ENCODE data around the gene KLHL3.
"Not testable (repeated sequence)": the region's sequence is repeated elsewhere in the genome, so short reads cannot be mapped to it uniquely, and the experiment has no call there.

The KLHL3 gene, protein sequence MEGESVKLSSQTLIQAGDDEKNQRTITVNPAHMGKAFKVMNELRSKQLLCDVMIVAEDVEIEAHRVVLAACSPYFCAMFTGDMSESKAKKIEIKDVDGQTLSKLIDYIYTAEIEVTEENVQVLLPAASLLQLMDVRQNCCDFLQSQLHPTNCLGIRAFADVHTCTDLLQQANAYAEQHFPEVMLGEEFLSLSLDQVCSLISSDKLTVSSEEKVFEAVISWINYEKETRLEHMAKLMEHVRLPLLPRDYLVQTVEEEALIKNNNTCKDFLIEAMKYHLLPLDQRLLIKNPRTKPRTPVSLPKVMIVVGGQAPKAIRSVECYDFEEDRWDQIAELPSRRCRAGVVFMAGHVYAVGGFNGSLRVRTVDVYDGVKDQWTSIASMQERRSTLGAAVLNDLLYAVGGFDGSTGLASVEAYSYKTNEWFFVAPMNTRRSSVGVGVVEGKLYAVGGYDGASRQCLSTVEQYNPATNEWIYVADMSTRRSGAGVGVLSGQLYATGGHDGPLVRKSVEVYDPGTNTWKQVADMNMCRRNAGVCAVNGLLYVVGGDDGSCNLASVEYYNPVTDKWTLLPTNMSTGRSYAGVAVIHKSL

DNA sequence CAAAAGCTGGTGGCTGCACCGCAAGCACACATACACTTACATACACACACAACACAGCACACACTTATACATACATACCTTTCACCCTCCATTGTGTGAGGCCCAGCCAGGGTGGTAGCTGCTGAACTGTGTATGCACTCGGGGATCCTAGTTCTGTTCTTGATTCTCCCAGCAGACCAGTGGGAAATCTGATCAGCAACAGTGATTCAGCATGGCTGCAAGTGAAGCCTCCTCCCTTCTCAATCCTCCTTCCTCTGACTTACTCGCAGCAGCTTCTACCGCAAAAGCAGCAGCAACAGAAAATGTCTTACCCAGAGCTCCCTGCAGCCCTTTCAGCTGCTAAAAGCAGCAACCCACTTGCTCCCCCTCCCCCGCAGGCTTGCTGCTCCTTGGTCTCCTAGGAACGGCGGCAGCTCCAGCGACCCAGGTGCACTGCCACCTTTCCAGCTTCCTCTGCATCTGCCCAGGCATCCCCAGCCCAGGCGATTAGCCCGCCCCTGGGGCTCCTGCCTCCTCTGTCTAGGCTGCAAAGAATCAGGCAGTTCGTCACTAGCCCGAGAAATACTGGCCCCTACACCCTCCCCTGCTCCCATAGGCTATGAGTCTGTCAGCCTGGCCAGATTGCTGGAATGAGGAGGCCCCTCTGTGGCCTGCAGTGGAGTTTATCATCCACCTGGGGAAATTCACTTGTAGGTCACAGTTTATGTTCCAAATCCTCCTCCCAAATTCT lies at the start of gene KLHL3:
Gene KLHL3, minus strand, starts transcription at position 535 of the 730 bp plus-strand sequence. Its CDS starts 443 bp downstream, at position 92.
- peak; percentile 32 for DNase-seq

DNA sequence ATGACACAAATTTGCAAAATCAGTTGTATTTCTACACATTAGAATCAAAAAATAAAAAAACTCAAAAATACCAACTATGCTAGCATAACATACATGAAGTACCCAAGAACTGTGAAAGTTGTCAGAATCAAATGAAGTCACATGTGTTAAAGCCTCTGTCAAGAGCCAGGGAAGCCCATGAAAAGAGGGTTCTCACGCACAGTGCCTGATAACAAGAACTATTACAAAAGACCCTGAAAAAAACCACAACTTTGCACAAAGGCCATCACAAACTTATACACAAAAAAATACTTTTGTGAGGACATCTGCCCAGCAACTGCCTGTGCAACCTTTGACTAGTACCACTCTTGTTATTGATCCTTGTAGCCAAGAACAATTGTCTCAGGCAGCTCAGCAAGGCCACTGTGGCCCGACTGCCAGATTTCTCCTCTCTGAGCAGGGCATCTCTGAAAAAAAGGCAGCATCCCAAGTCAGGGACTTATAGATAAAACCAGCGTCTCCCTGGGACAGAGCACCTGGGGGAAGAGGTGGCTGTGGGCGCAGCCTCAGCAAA lies 47.2 kb upstream of the KLHL3 start:
- DNase-seq = no peak

DNA sequence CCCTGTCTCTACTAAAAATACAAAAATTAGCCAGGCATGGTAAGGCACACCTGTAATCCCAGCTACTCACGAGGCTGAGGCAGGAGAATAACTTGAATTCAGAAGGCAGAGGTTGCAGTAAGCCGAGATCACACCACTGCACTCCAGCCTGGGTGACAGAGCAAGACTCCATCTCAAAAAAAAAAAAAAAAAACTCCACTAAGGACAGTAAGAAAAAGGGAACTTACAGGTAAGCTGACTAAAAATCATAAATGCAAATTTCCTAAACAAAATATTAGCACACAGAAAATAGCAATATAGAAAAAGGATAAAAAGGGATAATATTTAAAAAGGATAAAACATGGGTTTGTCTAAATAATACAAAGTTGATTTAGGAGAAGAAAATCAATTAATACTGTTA lies 46.2 kb upstream of the KLHL3 start:
- DNase-seq = no peak

DNA sequence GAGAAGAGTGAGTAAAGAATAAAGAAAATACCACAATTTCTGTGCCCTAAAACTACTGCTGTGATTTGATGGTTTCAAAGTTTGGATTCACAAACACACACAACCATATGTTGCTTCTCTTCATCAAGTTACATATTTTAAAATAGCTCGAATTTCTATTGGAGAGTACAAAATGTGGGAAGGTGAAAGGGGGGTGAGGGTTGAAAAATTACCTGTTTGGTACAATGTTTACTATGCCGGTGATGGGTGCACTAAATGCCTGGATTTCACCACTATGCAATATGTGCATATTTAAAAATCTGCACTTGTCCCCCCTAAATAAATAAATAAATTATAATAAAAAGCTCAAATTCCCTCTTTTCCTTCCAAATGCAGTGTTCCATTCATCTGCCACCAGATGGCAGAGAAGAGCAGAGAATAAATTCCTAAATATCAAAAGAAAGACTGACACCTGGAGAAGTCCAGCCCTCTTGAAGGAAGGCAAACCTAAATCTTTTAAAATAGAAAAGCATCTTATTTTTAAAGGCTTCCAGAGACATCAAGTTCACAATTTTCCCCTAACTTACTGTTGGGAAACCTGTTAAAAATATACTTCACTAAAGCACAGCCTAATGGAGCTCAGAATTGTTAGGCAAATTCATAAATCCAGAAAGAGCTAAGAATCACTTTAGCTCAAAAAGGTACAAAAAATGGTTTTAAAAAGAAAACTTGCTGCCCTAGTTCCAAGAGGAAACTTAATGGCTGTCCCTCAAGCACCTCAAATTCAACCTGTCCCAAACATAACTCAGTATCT lies 43.1 kb upstream of the KLHL3 start:
- DNase-seq = no peak

DNA sequence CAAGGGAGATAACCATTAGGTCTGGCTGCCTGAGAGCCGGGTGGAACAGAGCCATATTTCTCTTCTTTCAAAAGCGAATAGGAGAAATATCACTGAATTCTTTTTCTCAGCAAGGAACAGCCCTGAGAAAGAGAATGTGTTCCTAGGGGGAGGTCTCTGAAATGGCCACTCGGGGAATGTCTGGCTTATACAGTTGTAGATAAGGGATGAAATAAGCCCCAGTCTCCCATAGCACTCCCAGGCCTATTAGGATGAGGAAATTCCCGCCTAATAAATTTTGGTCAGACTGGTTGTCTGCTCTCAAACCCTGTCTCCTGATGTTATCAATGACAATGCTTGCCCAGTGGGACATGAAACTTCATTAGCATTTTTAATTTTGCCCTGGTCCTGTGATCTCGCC lies 32.0 kb upstream of the KLHL3 start:
- DNase-seq = not testable (repeated sequence)

DNA sequence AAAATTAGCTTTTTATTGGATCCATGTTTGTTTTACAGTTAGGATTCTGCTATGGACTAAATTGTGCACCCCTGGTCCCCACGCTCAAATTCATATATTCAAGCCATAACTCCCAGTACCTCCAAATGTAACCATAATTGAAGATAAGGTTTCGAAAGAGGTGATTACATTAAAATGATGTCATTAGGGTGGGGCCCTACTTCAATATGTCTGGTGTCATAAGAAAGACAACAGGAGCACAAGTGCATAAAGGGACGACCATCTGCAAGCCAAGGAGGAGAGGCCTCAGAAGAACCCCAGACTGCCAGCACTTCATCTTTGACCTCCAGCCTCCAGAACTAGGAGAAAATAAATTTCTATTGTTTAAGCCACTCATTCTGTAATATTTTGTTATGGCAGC lies 25.7 kb upstream of the KLHL3 start:
- no peak for DNase-seq

DNA sequence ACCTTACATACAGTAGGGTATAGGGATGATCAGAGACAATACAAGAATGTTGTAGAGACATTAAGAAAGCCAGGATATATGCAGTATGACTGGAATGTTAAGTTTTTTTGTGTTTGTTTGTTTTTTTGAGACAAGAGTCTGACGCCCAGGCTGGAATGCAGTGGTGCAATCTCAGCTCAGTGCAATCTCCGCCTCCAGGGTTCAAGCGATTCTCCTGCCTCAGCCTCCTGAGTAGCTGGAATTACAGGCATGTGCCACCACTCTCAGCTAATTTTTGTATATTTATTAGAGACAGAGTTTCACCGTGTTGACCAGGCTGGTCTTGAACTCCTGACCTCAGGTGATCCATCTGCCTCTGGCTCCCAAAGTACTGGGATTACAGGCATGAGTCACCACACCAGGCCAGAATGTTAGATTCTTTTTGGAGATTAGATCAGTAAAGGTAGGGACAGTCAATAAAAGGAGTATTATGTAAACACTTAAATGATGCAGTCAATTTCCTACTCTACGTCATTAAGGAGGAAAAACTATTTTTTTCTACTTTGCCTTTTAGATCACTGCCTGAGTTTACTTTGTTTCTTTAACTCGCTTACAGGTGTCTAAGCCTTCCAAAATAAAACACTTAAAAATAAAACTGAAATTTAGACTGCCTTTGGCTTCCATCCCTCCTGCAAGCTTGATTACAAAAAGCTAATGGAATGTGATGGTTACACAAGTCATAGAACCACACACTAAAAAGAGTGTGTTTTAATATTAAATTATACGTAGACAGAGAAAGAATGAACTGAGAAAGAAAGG lies 25.0 kb upstream of the KLHL3 start:
- DNase-seq = no peak

DNA sequence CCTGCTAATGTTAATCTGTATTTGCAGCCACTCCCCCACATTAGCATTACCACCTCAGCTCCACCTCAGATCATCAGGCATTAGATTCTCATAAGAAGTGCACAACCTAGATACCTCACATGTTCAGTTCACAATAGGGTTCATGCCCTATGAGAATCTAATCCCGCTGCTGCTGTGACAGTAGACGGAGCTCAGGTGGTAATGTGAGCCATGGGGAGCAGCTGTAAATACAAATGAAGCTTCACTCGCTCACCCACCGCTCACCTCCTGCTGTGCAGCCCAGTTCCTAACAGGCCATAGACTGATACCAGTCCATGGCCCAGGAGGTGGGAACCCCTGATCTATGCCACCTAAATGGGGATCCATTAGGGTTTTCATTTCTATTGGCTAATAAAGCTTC lies 24.4 kb upstream of the KLHL3 start:
- DNase-seq = no peak

DNA sequence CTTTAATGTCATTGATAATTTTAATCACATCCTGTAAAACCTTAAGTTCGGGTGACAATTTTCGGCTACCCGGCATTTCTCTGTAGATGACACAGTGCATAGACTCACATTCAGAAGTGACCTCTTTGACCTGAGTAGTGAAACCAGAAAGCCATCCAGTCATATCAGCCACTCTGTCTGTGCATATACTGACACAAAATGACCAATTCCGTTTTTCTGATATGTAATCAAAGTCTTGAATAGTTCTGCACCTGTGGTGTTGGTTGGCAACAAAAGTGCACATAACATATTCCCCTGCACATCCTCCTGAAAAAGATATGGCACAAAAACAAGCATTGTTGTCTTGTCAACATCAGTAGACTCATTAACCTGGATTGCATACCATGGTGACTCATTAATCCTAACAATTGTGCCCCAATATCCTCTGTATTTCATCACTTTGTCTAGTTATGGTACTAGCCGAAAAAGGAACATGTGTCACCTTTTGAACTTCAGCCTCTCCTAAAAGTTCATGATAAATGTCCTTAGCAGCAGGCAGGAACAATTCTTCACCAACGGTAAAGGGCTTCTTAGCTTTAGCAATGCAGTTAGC lies 22.9 kb upstream of the KLHL3 start:
- DNase-seq = no peak

DNA sequence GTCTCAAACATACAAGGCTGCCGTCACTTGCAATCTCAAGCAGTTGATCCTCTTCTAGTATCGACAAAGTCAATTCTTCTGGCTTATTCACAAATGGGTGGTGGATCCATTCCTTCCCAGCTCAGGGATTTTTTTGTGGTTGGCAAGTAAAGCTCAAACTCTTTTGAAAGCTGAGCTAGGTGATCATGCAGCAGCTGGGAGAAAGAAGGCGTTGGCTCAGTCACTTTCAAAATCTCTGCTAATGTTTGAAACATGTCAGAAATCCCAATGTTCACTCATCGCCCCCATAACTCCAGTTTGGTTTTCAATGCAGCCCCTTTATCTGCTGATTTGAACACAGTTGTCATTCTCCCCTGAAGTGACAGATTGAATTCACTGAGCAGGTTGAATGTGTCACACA lies 22.2 kb upstream of the KLHL3 start:
- no peak for DNase-seq

DNA sequence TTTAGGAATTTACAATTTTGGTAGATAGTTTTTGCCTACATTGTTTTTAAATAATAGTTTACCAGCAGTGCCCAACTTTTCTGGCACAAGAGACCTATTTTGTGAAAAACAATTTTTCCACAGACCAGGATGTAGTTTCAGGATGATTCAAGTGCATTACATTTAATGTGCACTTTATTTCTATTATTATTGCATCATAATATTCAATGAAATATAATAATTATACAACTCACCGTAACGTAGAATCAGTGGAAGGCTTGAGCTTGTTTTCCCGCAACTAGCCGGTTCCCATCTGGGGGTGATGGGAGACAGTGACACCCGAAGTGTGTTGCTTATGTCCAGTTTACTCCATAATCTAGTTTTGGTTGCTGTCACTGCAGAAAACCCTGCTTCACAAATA lies 21.7 kb upstream of the KLHL3 start:
- DNase-seq = no peak

DNA sequence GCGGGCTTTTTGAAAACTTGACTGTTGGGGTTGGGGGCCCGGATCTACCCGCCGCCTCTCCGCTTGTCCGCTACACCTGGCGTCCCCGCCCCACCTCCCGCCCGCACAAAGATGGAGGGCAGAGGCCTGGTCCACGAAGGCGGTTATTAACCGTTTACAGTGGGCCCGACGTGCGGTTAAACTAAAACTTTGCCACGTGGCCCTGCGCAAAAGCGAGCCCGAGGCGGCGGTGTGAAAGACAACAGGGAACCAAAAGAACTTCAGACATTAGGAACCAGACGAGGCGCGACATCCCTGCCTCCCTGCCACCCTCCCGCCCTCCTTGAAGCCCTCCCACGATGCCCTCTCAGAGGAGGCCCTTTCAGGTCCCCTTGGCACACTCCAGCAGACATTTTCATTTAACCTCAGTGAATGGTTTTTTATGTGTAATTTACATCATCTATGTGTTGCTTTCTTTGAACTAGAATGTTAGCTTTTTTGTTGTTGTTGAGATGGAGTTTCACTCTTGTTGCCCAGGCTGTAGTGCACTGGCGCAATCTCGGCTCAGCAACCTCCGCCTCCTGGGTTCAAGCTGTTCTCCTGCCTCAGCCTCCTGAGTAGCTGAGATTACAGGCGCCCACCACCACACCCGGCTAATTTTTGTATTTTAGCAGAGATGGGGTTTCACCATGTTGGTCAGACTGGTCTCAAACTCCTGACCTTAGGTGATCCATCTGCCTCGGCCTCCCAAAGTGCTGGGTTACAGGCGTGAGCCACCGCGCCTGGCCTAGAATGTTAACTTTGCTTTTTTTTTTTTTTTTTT lies 19.3 kb upstream of the KLHL3 start:
- DNase-seq = no peak

DNA sequence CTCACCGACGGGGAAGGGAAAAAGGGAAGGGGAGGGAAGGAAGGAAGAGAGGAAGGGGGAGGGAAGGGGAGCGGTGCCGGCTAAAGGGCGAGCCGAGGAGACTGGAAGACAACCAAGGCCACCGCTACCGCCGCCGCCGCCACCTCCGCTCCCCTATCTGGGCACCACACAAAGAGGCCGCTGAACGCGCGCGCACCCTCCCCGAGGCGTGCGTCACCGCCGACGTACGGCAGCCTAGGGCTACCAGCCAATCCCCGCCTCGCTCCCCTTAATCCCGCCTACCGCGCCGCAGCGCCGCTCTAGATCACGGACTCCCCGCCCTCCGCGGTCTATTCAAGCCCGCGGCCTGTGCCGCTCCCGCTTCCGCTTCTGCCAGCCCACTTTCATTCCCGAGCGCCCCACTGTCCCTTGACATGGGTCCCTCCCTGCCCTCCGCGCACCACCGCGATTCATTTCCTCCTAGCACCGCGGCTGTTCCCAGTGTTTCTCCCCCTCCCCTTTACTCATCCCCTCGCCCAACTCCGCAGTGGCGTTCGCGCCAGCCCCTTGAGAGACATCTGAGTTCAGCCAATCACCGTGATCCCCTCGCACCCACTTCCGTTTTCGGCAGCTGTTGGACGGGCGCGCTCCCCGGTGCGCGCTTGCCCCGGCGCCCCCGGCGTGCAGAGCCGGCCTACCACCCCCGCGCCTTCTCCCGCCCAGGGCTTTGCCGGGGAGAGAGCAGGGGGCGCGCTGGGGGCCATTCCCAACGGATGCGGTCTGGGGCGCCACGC lies 18.5 kb upstream of the KLHL3 start, which contains the start of gene HNRNPA0:
Gene HNRNPA0, minus strand, starts transcription at position 176 of the 773 bp plus-strand sequence. CDS start 297 bp downstream, outside the sequence.
- DNase-seq = peak; percentile 96

DNA sequence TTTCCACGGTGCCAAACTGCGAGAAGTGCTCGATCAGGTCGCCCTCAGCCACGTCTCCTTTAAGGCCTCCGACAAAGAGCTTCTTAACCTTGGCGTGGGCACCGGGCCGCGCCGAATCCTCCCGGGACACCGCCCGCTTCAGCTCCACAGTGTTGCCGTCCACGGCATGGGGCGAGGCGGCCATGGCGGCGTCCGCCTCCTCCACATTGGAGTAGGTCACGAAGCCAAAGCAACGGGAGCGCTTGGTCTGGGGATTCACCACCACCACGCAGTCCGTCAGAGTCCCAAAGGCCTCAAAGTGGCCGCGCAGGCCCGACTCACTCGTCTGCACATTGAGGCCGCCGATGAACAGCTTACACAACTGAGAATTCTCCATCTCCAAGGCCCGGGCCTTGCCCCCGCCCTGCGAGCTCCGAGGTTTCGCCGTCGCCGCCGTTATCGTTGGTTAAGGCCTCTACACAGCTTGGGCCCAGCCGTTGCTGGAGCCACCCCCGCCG lies 17.9 kb upstream of the KLHL3 start:
- no peak for DNase-seq

DNA sequence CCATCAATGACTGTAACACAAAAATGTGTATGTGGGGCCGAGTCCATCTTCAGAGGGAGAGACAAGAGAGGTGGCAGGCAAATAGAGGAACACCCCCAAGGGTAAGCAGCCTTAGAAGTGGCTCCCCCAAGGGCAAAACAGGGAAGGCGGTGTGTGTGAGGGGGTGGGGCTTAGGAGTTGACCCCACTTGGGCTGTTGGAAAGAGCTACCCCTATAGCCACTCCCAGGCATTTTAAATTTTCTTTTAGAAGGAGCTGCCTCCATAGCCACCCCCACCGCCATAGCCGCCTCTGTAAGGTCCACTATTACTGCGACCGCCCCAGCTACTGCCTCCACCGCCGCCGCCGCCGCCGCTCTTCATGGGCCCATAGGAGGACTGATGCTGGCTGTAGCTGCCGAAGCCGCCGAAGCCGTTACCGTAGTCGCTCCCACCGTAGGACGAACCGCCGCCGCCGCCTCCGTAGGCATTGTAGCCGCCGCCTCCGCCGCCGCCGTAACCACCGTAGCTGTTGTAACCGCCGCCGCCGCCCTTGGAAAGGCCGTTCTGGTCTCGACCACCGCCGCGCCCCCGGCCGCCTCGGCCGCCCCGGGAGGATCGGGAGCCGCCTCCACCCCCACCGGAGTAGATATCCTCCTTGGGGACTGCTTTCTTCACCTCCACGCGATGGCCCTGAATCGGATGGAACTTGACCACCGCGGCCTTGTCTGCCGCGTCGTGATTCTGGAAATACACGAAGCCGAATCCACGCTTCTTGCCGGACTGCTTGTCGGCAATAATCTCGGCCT lies 17.2 kb upstream of the KLHL3 start:
- peak; percentile 3 for DNase-seq

DNA sequence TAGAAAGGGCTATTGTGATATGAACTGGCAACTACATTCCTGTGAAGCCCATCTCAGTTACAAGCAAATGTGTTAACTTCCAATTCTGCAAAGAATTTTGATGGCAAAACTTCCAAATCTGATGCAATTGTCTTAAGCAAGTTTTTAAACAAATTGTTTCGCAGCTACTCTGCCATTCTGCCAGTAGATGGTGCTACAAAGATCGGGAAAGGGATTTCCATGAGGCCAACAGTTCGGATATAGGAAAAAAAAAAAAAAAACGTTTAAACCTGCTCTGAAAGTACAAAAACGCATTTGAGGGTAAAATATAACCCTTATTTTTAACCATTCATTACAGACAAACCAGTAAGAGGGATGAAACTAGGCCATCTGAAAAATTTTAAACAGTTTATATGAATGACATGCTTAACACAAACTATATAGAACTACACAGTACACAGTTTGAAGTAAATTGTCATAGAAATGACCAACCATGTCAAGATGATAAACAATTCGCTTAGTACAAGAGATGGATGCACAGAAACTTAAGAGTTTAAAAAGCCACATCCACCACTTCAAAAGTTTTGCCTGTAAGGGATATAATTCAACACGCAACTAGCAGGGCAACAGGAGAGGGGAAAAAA lies 16.1 kb upstream of the KLHL3 start:
- DNase-seq = peak; percentile 24

DNA sequence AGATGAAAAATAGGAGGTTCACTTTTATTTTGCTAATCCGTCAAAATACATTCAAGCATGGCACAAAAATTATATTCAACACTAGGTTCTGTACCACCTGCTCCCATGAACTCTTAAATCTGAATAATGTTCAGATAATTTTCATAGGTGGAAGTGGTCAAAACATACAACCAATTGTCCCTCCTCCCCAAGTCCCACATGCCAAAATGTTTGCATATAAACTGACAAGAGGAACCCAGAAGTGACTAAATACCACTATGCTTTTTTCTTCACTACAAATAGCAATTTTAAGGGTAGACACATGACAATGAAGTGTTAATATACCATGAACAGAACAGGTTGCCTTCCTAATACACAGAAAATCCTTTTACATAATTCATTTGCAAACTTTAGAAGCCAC lies 14.5 kb upstream of the KLHL3 start:
- no peak for DNase-seq

DNA sequence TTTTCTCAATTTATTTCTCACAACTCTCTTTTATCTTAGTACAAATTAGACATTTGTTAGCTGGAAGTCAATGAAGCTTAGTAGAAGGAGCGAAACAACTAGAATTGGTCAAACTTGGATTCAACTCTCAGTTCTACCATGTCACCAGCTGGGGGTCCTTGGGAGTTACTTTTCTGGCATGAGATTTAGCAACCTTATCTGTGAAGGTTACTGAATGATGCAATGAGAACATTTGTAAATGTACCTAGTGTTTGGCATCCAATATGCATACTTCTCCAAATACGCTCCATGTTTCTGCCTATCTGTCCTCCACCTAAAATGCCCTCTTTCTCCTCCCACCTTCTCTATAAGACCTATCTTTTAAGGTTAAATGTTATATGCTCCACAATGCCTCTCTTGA lies 12.0 kb upstream of the KLHL3 start:
- DNase-seq = no peak

All from NCI-H1092 treated with DMSO at 0.1 percent for 48 hours (cell line).